Measurements from ENCODE around the gene SMC6. TPM values are rescaled to one million over a fixed set of nuclear protein-coding genes. Genes with fewer than 3 reads are reported as not detected.

The SMC6 gene
- polyA plus RNA-seq, 1 of the 3 experiments (the other 2 are of a cell fraction) = 6.5 TPM

DNA sequence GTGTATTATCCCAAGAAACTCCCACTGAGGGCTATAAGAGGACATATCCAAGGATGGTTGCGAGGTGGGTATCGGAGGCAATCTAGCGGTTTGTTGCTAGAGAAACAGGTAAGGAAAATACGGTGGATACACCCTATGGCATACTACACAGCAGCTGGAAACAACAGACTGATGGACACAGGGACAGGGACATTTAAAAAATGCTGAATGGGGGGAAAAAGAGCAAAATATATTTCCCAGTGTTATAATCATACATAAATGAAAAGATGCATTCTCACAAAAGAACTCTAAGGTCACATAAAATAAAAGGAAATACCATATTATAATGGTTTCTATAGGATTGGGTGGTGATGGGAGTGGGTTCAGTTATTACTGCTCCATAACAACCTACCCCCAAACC lies 95.9 kb downstream of the SMC6 start:
- no peak overlapping the region for H3K4me2 ChIP-seq
- no peaks in the 10 kb centered on the region for H4K20me1 ChIP-seq (ENCODE audit: insufficient read depth)
- POLR2A ChIA-PET = no interaction called here
- H3K36me3 ChIP-seq (replicated peaks in 1 of 2; ENCODE audit: control insufficient read depth in 1 of 2, insufficient read depth in 2 of 2, low read length in 1 of 2) = peaks cover 3% of the 10 kb centered on the region in 2 experiments
- no peak overlapping the region for H3K27ac ChIP-seq (ENCODE audit: low read depth in 2 of 2, low read length in 1 of 2)
- no peaks in the 10 kb centered on the region for H3K27me3 ChIP-seq (ENCODE audit: insufficient read depth)
- no peaks in the 10 kb centered on the region for H3K79me2 ChIP-seq (ENCODE audit: insufficient read depth)
- H3F3A ChIP-seq (replicated peaks; ENCODE audit: insufficient read depth) = no peaks in the 10 kb centered on the region
- no peaks in the 10 kb centered on the region for H3K4me1 ChIP-seq (ENCODE audit: control insufficient read depth in 1 of 2, insufficient read depth in 2 of 2, low read depth in 1 of 2, low read length in 1 of 2)
- H3K9ac ChIP-seq = no peak overlapping the region
- no peak for DNase-seq
- 97% methylated on average over 4 of the region's 4 CpGs for WGBS (ENCODE audit: low lambda C conversion rate)
- H3K4me3 ChIP-seq (ENCODE audit: low read depth in 2 of 2, low read length in 1 of 2) = no peak overlapping the region
- H3K9me2 ChIP-seq = no peaks in the 10 kb centered on the region
- TF ChIP-seq, protein P1, sequence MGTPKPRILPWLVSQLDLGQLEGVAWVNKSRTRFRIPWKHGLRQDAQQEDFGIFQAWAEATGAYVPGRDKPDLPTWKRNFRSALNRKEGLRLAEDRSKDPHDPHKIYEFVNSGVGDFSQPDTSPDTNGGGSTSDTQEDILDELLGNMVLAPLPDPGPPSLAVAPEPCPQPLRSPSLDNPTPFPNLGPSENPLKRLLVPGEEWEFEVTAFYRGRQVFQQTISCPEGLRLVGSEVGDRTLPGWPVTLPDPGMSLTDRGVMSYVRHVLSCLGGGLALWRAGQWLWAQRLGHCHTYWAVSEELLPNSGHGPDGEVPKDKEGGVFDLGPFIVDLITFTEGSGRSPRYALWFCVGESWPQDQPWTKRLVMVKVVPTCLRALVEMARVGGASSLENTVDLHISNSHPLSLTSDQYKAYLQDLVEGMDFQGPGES (IDR thresholded peaks at IDR 0.05; ENCODE audit: low read depth, low read length) = no peak
- TF ChIP-seq TEAD4 (IDR thresholded peaks at IDR 0.05; ENCODE audit: borderline replicate concordance, insufficient read depth) (no peak), GATA2 (CRISPR knock-in tag; IDR thresholded peaks at IDR 0.05) (no peak), RCOR1 (IDR thresholded peaks at IDR 0.05; ENCODE audit: low read length) (no peak)
- H3K9me3 ChIP-seq = no peaks in the 10 kb centered on the region
- no peak overlapping the region for H2AFZ ChIP-seq (ENCODE audit: low read depth)
- CTCF ChIA-PET = interaction anchor here (4.2 to 23.6 kb wide), 2 partner anchors 12 kb away, joined by 49 to 471 read pairs; no protein-coding TSS in a partner anchor

DNA sequence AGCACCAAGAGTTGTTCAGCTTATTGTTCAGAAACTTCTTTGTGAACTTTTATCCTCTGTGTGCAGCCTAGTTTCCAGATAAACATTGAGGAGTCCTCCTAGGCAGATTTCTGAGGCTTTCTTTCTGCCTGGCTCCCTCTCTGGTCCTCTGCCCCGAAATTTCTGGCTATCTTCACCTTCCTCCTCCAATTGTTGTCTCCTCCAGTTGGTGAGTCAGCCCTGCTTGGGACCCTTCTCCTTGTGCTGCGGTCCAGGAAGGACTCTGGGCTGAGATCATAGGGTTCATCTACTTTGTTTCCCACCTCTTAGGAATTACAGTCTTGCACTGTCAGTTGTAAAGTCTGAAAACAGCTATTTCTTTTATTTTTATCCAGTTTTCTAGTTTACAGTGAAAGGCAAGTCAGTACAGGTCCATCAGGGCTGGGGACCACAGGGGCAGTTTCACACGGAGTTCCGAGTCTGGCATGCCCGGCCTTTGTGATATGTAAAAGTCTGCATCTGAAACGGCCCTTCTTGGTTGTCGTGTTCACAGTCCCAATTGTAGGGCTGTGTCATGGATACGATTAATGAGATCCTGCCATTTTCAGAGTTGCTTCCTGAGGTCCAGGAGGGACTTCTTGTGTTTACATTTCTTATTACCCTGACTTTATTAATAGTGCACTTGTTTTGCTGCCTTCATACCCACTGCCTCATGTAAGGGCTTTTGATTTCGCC lies 100.8 kb downstream of the SMC6 start:
- Histone ChIP-seq H3K79me2 (ENCODE audit: insufficient read depth) (no peaks in the 10 kb centered on the region), H3K4me2 (no peak overlapping the region), H3K27me3 (ENCODE audit: insufficient read depth) (no peaks in the 10 kb centered on the region), H3K9me2 (no peaks in the 10 kb centered on the region), H2AFZ (ENCODE audit: low read depth) (no peak overlapping the region), H3F3A (replicated peaks; ENCODE audit: insufficient read depth) (no peaks in the 10 kb centered on the region), H3K27ac (ENCODE audit: low read depth in 2 of 2, low read length in 1 of 2) (no peak overlapping the region), H3K4me1 (ENCODE audit: control insufficient read depth in 1 of 2, insufficient read depth in 2 of 2, low read depth in 1 of 2, low read length in 1 of 2) (no peaks in the 10 kb centered on the region), H3K9ac (no peak overlapping the region), H3K4me3 (ENCODE audit: low read depth in 2 of 2, low read length in 1 of 2) (no peak overlapping the region), H3K36me3 (replicated peaks in 1 of 2; ENCODE audit: control insufficient read depth in 1 of 2, insufficient read depth in 2 of 2, low read length in 1 of 2) (peaks cover 0 to 3% of the 10 kb centered on the region in 2 experiments), H3K9me3 (no peaks in the 10 kb centered on the region), H4K20me1 (ENCODE audit: insufficient read depth) (no peaks in the 10 kb centered on the region)
- no peak for DNase-seq
- TF ChIP-seq TEAD4 (IDR thresholded peaks at IDR 0.05; ENCODE audit: borderline replicate concordance, insufficient read depth) (no peak), NRF1 (IDR thresholded peaks at IDR 0.05; ENCODE audit: low read depth, low read length) (no peak), SMC3 (IDR thresholded peaks at IDR 0.05; ENCODE audit: low read depth, low read length) (no peak), GABPA (IDR thresholded peaks at IDR 0.05; ENCODE audit: low read depth) (no peak), POLR2AphosphoS5 (IDR thresholded peaks at IDR 0.05; ENCODE audit: low read depth, low read length) (no peak), RFX5 (IDR thresholded peaks at IDR 0.05; ENCODE audit: low read length) (no peak), FOXM1 (IDR thresholded peaks at IDR 0.05; ENCODE audit: low read depth) (no peak), CHD2 (IDR thresholded peaks at IDR 0.05; ENCODE audit: low read length, partially characterized antibody) (no peak), EP300 (IDR thresholded peaks at IDR 0.05; ENCODE audit: borderline replicate concordance in 1 of 2, low read depth in 1 of 2, low read length in 1 of 2) (no peak), YY1 (IDR thresholded peaks at IDR 0.05; ENCODE audit: low read depth) (no peak), GATA2 (CRISPR knock-in tag; IDR thresholded peaks at IDR 0.05) (no peak), EZH2phosphoT487 (IDR thresholded peaks at IDR 0.05; ENCODE audit: borderline replicate concordance, low read depth) (no peak), SIN3A (IDR thresholded peaks at IDR 0.05; ENCODE audit: borderline replicate concordance, low read depth, low read length) (no peak)
- TF ChIP-seq, protein P2, sequence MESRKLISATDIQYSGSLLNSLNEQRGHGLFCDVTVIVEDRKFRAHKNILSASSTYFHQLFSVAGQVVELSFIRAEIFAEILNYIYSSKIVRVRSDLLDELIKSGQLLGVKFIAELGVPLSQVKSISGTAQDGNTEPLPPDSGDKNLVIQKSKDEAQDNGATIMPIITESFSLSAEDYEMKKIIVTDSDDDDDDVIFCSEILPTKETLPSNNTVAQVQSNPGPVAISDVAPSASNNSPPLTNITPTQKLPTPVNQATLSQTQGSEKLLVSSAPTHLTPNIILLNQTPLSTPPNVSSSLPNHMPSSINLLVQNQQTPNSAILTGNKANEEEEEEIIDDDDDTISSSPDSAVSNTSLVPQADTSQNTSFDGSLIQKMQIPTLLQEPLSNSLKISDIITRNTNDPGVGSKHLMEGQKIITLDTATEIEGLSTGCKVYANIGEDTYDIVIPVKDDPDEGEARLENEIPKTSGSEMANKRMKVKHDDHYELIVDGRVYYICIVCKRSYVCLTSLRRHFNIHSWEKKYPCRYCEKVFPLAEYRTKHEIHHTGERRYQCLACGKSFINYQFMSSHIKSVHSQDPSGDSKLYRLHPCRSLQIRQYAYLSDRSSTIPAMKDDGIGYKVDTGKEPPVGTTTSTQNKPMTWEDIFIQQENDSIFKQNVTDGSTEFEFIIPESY (IDR thresholded peaks at IDR 0.05; ENCODE audit: borderline replicate concordance, low read depth) = no peak
- TF ChIP-seq, protein P3, sequence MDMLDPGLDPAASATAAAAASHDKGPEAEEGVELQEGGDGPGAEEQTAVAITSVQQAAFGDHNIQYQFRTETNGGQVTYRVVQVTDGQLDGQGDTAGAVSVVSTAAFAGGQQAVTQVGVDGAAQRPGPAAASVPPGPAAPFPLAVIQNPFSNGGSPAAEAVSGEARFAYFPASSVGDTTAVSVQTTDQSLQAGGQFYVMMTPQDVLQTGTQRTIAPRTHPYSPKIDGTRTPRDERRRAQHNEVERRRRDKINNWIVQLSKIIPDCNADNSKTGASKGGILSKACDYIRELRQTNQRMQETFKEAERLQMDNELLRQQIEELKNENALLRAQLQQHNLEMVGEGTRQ (IDR thresholded peaks at IDR 0.05; ENCODE audit: borderline replicate concordance, low read depth, low read length) = no peak
- TF ChIP-seq, protein P4, sequence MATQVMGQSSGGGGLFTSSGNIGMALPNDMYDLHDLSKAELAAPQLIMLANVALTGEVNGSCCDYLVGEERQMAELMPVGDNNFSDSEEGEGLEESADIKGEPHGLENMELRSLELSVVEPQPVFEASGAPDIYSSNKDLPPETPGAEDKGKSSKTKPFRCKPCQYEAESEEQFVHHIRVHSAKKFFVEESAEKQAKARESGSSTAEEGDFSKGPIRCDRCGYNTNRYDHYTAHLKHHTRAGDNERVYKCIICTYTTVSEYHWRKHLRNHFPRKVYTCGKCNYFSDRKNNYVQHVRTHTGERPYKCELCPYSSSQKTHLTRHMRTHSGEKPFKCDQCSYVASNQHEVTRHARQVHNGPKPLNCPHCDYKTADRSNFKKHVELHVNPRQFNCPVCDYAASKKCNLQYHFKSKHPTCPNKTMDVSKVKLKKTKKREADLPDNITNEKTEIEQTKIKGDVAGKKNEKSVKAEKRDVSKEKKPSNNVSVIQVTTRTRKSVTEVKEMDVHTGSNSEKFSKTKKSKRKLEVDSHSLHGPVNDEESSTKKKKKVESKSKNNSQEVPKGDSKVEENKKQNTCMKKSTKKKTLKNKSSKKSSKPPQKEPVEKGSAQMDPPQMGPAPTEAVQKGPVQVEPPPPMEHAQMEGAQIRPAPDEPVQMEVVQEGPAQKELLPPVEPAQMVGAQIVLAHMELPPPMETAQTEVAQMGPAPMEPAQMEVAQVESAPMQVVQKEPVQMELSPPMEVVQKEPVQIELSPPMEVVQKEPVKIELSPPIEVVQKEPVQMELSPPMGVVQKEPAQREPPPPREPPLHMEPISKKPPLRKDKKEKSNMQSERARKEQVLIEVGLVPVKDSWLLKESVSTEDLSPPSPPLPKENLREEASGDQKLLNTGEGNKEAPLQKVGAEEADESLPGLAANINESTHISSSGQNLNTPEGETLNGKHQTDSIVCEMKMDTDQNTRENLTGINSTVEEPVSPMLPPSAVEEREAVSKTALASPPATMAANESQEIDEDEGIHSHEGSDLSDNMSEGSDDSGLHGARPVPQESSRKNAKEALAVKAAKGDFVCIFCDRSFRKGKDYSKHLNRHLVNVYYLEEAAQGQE (IDR thresholded peaks at IDR 0.05; ENCODE audit: low read depth, low read length) = no peak
- WGBS (ENCODE audit: low lambda C conversion rate) = 91% methylated on average over 9 of the region's 9 CpGs
- CTCF ChIA-PET = interaction anchor here (0.8 to 23.6 kb wide), 3 partner anchors 10 to 27 kb away, joined by 3 to 471 read pairs (median 4); no protein-coding TSS in a partner anchor
- POLR2A ChIA-PET = no interaction called here
